ENCODE measurements around the gene UCN2. TPM values are rescaled to one million over a fixed set of nuclear protein-coding genes. Genes with fewer than 3 reads are reported as not detected.

The UCN2 gene
- total and polyA plus RNA-seq, 3 donors from 2014 or later = 0.86 to 1.2 (median 0.87) TPM

DNA sequence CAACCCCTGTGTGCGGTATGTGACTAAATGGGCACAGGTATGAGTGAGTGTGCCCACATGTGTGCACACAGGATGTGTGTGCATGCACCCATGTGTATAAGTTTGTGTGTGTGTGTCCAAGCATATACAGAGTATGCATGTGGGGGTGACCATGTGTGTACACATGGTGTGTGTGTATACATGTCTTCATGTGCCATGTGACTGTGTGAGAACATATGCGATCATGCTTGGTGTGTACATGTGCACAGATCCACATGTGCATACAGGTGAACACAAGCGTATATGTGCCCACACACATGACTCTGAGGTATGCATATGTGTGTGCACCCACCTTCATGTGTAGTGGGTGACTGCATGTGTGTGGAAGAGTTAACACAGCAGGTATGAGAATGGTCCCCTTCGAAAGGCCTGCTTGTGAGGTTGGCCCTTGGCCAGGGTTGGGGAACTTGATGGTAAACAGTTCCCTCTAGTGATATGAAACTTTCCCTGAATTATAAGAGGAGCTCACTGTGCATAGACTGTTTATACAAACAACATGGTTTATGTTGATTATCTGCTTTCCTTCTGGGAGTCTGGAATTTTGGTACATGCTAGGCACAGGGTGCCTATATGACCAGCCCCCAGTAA is 17.3 kb downstream of the UCN2 start:
- H3K27ac ChIP-seq = no peak overlapping the region
- no peaks in the 10 kb centered on the region for H3K4me1 ChIP-seq
- no peak for DNase-seq
- H3K9me3 ChIP-seq = no peaks in the 10 kb centered on the region
- intact Hi-C loops (cut with DNase I; ENCODE audit: low total_unique reads) = loop anchor here (5.0 kb wide), 1 partner anchor 89 kb away; no protein-coding TSS in a partner anchor
- TF ChIP-seq POLR2A (IDR thresholded peaks at IDR 0.05) (no peak), CTCF (IDR thresholded peaks at IDR 0.05) (no peak)
- 58 to 82% methylated on average over 4 of the region's 4 CpGs for WGBS, 2 donors
- no peak overlapping the region for H3K4me3 ChIP-seq
- H3K36me3 ChIP-seq (ENCODE audit: low read depth, missing control alignments) = no peaks in the 10 kb centered on the region
- no peaks in the 10 kb centered on the region for H3K27me3 ChIP-seq

DNA sequence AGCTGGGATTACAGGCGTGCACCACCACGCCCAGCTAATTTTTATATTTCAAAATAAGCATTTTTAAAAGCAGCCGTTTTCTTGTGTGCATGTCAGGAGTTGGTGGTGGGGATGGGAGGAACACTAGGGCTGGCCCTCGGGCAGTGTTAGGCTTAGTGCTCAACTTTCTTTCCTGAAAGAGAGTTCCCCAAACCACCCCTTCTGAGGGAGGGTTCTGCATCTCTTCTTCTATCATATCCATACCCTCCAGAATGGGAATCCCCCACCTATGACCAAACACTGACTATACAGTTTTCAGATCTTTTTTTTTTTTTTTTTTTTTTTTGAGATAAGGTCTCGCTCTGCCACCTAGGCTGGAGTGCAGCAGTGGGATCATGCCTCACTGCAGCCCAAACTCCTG is 19.4 kb downstream of the UCN2 start:
- H3K4me3 ChIP-seq = no peak overlapping the region
- DNase-seq = no peak
- intact Hi-C loops (cut with DNase I; ENCODE audit: low total_unique reads) = no loop called here
- no peaks in the 10 kb centered on the region for H3K27me3 ChIP-seq
- WGBS, 2 donors = 92 to 93% methylated on average over 5 of the region's 5 CpGs
- no peaks in the 10 kb centered on the region for H3K9me3 ChIP-seq
- TF ChIP-seq POLR2A (IDR thresholded peaks at IDR 0.05) = no peak
- TF ChIP-seq CTCF (IDR thresholded peaks at IDR 0.05) = no peak
- H3K36me3 ChIP-seq (ENCODE audit: low read depth, missing control alignments) = no peaks in the 10 kb centered on the region
- H3K27ac ChIP-seq = no peak overlapping the region
- no peaks in the 10 kb centered on the region for H3K4me1 ChIP-seq

DNA sequence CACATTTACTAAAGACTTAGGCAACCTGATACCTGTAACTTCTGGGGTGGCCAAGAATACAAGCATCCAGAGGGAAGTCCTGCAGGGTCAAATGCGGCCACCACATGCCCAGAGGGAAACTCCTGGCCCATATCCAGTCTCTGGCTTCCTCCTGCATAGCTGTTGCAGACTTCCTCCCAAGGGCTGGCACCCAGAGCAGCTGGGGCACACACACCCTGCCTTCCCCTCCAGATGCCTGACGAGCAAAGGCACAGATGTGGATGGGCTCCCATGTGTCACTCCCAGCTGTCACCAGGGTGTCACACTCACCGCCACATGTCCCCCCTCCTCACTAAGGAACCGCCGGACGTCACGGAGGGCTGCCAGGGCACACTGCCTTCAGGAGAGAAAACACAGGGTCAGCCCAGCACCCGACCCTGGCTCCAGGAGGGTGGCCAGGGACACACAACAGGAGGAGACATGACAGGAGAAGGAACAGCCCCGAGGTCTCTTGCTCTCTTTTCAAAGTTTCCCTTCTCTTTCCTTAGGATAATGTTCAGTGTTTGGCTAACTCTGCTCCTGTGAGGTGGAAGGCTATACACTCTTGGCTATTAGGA is 20.2 kb downstream of the UCN2 start:
- 82 to 87% methylated on average over 7 to 9 of the region's 9 CpGs for WGBS, 2 donors
- no peak for DNase-seq
- intact Hi-C loops (cut with DNase I; ENCODE audit: low total_unique reads) = no loop called here
- Histone ChIP-seq H3K9me3 (no peaks in the 10 kb centered on the region), H3K27ac (no peak overlapping the region), H3K27me3 (no peaks in the 10 kb centered on the region), H3K4me1 (no peaks in the 10 kb centered on the region), H3K36me3 (ENCODE audit: low read depth, missing control alignments) (no peaks in the 10 kb centered on the region), H3K4me3 (no peak overlapping the region)
- TF ChIP-seq CTCF (IDR thresholded peaks at IDR 0.05) (no peak), POLR2A (IDR thresholded peaks at IDR 0.05) (no peak)

GRCh38 chr3:48538451-48538850 is 25.1 kb downstream of the UCN2 start:
- H3K27me3 ChIP-seq = no peaks in the 10 kb centered on the region
- no peaks in the 10 kb centered on the region for H3K4me1 ChIP-seq
- 96% methylated on average over 10 to 12 of the region's 12 CpGs for WGBS, 2 donors
- TF ChIP-seq POLR2A (IDR thresholded peaks at IDR 0.05) = no peak
- no peak for TF ChIP-seq CTCF (IDR thresholded peaks at IDR 0.05)
- intact Hi-C loops (cut with DNase I; ENCODE audit: low total_unique reads) = no loop called here
- no peaks in the 10 kb centered on the region for H3K36me3 ChIP-seq (ENCODE audit: low read depth, missing control alignments)
- no peak for DNase-seq
- no peaks in the 10 kb centered on the region for H3K9me3 ChIP-seq
- no peak overlapping the region for H3K27ac ChIP-seq
- no peak overlapping the region for H3K4me3 ChIP-seq

DNA sequence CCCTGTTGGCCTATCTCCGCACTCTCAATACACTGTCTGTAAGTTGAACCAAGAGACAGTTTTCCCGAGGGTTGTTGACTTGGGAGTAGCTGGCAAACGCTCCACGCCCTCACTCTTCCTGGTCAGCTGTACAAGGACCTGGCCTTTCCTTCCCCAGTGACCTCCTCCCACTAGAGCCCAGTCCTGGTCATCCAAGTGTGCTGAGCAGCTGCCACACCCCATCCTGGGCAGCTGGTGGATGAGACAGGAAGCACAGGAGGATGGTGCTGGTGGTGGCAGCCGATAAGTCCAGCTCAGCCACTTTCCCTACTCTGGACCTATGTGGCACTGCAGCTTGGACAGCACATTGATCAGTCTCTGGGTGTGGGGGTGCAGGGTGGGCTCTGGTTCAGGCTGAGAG is 26.8 kb downstream of the UCN2 start:
- no peaks in the 10 kb centered on the region for H3K9me3 ChIP-seq
- H3K27me3 ChIP-seq = no peaks in the 10 kb centered on the region
- H3K36me3 ChIP-seq (ENCODE audit: low read depth, missing control alignments) = no peaks in the 10 kb centered on the region
- WGBS, 2 donors = 81 to 94% methylated on average over 4 to 5 of the region's 5 CpGs
- DNase-seq = no peak
- H3K4me3 ChIP-seq = no peak overlapping the region
- H3K27ac ChIP-seq = no peak overlapping the region
- H3K4me1 ChIP-seq = no peaks in the 10 kb centered on the region
- intact Hi-C loops (cut with DNase I; ENCODE audit: low total_unique reads) = no loop called here
- TF ChIP-seq CTCF (IDR thresholded peaks at IDR 0.05) (no peak), POLR2A (IDR thresholded peaks at IDR 0.05) (no peak)

Measured in testis (tissue), 3 donors.